ENCODE measurements around the gene POM121L2. TPM values are rescaled to one million over a fixed set of nuclear protein-coding genes. Genes with fewer than 3 reads are reported as not detected.

The POM121L2 gene
- total and polyA plus RNA-seq, 8 donors = 0.02 to 0.03 TPM; not detected in 6

GRCh38 chr6:27295301-27296079 lies 16.6 kb downstream of the POM121L2 start:
- FAIRE-seq (no peak), ATAC-seq (no peak), DNase-seq (no peak)
- Histone ChIP-seq H3K36me3 (no peaks in the 10 kb centered on the region), H3K4me1 (no peaks in the 10 kb centered on the region), H3K27me3 (peaks cover 18 to 98% (median 34%) of the 10 kb centered on the region in 4 donors), H3K9me3 (no peaks in the 10 kb centered on the region), H3K4me3 (no peak overlapping the region), H3K27ac (no peak overlapping the region)
- TF ChIP-seq CTCF (IDR thresholded peaks at IDR 0.05) = no peak
- intact Hi-C loops (cut with DNase I) = no loop called here
- WGBS, 2 donors = 8 to 10% methylated on average over 20 of the region's 20 CpGs

- peaks cover 18 to 99% (median 41%) of the 10 kb centered on the region in 4 donors for H3K27me3 ChIP-seq
- WGBS, 2 donors = 13% methylated on average over 5 of the region's 5 CpGs
- no peak for FAIRE-seq
Observed at GRCh38 chr6:27294409-27294808, 17.7 kb downstream of the POM121L2 start.

GRCh38 chr6:27293436-27294098 lies 18.5 kb downstream of the POM121L2 start:
- no peaks in the 10 kb centered on the region for H3K9me3 ChIP-seq
- FAIRE-seq = no peak
- 21 to 22% methylated on average over 28 of the region's 28 CpGs for WGBS, 2 donors

More at GRCh38 chr6:27294409-27294808, 17.7 kb downstream of the POM121L2 start:
- intact Hi-C loops (cut with DNase I) = no loop called here
- no peak for TF ChIP-seq CTCF (IDR thresholded peaks at IDR 0.05)
- DNase-seq (no peak), ATAC-seq (no peak)
- H3K4me3 ChIP-seq = no peak overlapping the region
- no peaks in the 10 kb centered on the region for H3K4me1 ChIP-seq
- no peaks in the 10 kb centered on the region for H3K9me3 ChIP-seq
- no peaks in the 10 kb centered on the region for H3K36me3 ChIP-seq
- no peak overlapping the region for H3K27ac ChIP-seq

GRCh38 chr6:27290850-27291208 lies 21.2 kb downstream of the POM121L2 start:
- H3K27me3 ChIP-seq = peaks cover 4 to 97% (median 44%) of the 10 kb centered on the region in 4 donors
- H3K27ac ChIP-seq = no peak overlapping the region

More at GRCh38 chr6:27293436-27294098, 18.5 kb downstream of the POM121L2 start:
- TF ChIP-seq CTCF (IDR thresholded peaks at IDR 0.05) = no peak
- ATAC-seq (no peak), DNase-seq (no peak)
- intact Hi-C loops (cut with DNase I) = no loop called here
- Histone ChIP-seq H3K4me3 (no peak overlapping the region), H3K4me1 (no peaks in the 10 kb centered on the region), H3K27ac (no peak overlapping the region), H3K27me3 (peaks cover 18 to 100% (median 44%) of the 10 kb centered on the region in 4 donors), H3K36me3 (no peaks in the 10 kb centered on the region)

More at GRCh38 chr6:27290850-27291208, 21.2 kb downstream of the POM121L2 start:
- no peak for TF ChIP-seq CTCF (IDR thresholded peaks at IDR 0.05)
- WGBS, 2 donors = 18% methylated on average over 10 of the region's 10 CpGs
- intact Hi-C loops (cut with DNase I) = no loop called here
- no peaks in the 10 kb centered on the region for H3K36me3 ChIP-seq
- H3K4me1 ChIP-seq = no peaks in the 10 kb centered on the region
- ATAC-seq (no peak), DNase-seq (no peak), FAIRE-seq (no peak)
- no peaks in the 10 kb centered on the region for H3K9me3 ChIP-seq
- H3K4me3 ChIP-seq = no peak overlapping the region
